HepG2 (cell line): ENCODE measurements around the gene AK9. TPM values are rescaled to one million over a fixed set of nuclear protein-coding genes. Genes with fewer than 3 reads are reported as not detected.

Experiments
- ATAC-seq: fragments of 200-7000 bp; cut with Tn5 transposase; 3 replicates; pipeline ENCODE4 v1.9.1; 2020; ENCODE audit warnings: mild to moderate bottlenecking, moderate library complexity
- BruUV-seq: library from RNA; stranded (reverse); fragments of 400-500 nt; replicated peaks from 2 replicates; lab custom pipeline; 2021; lab: Mats Ljungman, UMichigan
- CTCF ChIA-PET: fragments of 300-600 bp; formaldehyde crosslinking; extraction: SDS; loops from one replicate; lab custom pipeline; 2021; ENCODE audit warnings: low total read pairs, inconsistent platforms, low intra/inter-chr PET ratio; lab: Yijun Ruan, JAX
- POLR2A ChIA-PET: fragments of 350-600 bp; sonication (Branson Sonifier 250); formaldehyde crosslinking; loops from one replicate; lab custom pipeline; 2020; ENCODE audit warnings: antibody characterized with exemption, inconsistent platforms; lab: Yijun Ruan, JAX
- DNase-seq: peaks from one replicate; pipeline ENCODE4 v3.0.0-alpha.2; 2015; ENCODE audit warnings: low spot score
- FAIRE-seq: peaks from 3 replicates; lab custom pipeline; 2011; peaks lifted over from hg19 to GRCh38; lab: Jason Lieb, UNC
- H2AFZ ChIP-seq: one replicate; pipeline ENCODE4 v1.6.1; 2011; ENCODE audit warnings: low read length, inconsistent platforms
- H3K27ac ChIP-seq: fragments of 300-600 bp; 3 replicates; pipeline ENCODE4 v1.8.0; 2011; ENCODE audit warnings: mixed run types, mild to moderate bottlenecking, mixed read lengths, low read length, inconsistent platforms; ENCODE audit not compliant: insufficient read depth; ENCODE audit errors: extremely low read length
- H3K27me3 ChIP-seq, 2 experiments: fragments of 200-600 bp in 1 of 2; 2 replicates in 1 of 2; 3 replicates in 1 of 2; pipeline versions ENCODE4 v1.6.0 to v1.8.0; 2011; ENCODE audit warnings: low read length in 2 of 2, mild to moderate bottlenecking in 2 of 2, moderate library complexity in 2 of 2, inconsistent platforms in 1 of 2; ENCODE audit not compliant: insufficient read depth in 2 of 2, control insufficient read depth in 1 of 2
- H3K36me3 ChIP-seq, 2 experiments: fragments of 200-600 bp in 1 of 2; replicated peaks in 1 of 2; 2 replicates in 1 of 2; 3 replicates in 1 of 2; pipeline versions ENCODE4 v1.5.1 to v1.8.0; 2011; ENCODE audit warnings: low read length in 2 of 2, inconsistent platforms in 1 of 2; ENCODE audit not compliant: insufficient read depth in 2 of 2, control insufficient read depth in 1 of 2
- H3K4me1 ChIP-seq: 2 replicates; pipeline ENCODE4 v1.5.1; 2012; ENCODE audit warnings: low read length, inconsistent platforms; ENCODE audit not compliant: insufficient read depth
- H3K4me2 ChIP-seq: 2 replicates; pipeline ENCODE4 v1.6.0; 2011; ENCODE audit warnings: low read depth, low read length, inconsistent platforms
- H3K4me3 ChIP-seq, 3 experiments: fragments of 200-600 bp in 1 of 3; sonication (generic), shearing (Covaris generic) in 1 of 3; replicated peaks in 1 of 3; 2 replicates each; pipeline ENCODE4 v1.5.1; 2011 to 2016; ENCODE audit warnings: low read length in 3 of 3, inconsistent platforms in 2 of 3, low read depth in 2 of 3, mild to moderate bottlenecking in 2 of 3, control low read depth in 1 of 3, mixed read lengths in 1 of 3; ENCODE audit not compliant: insufficient read depth in 1 of 3
- H3K79me2 ChIP-seq: one replicate; pipeline ENCODE4 v1.6.1; 2011; ENCODE audit warnings: low read length, inconsistent platforms; ENCODE audit not compliant: insufficient read depth
- H3K9ac ChIP-seq: 2 replicates; pipeline ENCODE4 v1.6.0; 2011; ENCODE audit warnings: mild to moderate bottlenecking, low read depth, low read length, inconsistent platforms; ENCODE audit not compliant: insufficient read depth
- H3K9me3 ChIP-seq: 2 replicates; pipeline ENCODE4 v1.5.1; 2012; ENCODE audit warnings: mild to moderate bottlenecking, low read length
- H4K20me1 ChIP-seq: 2 replicates; pipeline ENCODE4 v1.6.0; 2011; ENCODE audit warnings: inconsistent platforms, mild to moderate bottlenecking, low read length, moderate library complexity; ENCODE audit not compliant: insufficient read depth
- MAFK ChIP-seq, 2 experiments: IDR thresholded peaks in 1 of 2; conservative IDR thresholded peaks in 1 of 2; 2 replicates each; pipeline ENCODE4 v1.6.1; 2011; ENCODE audit warnings: improper control_type of control experiment in 2 of 2, low read length in 2 of 2
- RFX1 ChIP-seq: fragments of 450-650 bp; IDR thresholded peaks from 2 replicates; pipeline ENCODE4 v1.6.1; 2017
- WGBS: methylation state at CpG from one replicate; pipeline ENCODE4 v1.1.6; 2017; ENCODE audit warnings: low lambda C conversion rate; 5-methylcytosine and 5-hydroxymethylcytosine counted together
- in situ Hi-C: cut with HindIII; loops from 2 replicates; pipeline ENCODE4 v1.10.0; 2017; ENCODE audit warnings: low pct_unique_long_range_greater_than_20kb; ENCODE audit not compliant: extremely low pct_ligation_motif_present
- intact Hi-C: fragments of 100-400 bp; cut with micrococcal nuclease; formaldehyde crosslinking; loops from one replicate; pipeline ENCODE4 v1.10.0; 2022; ENCODE audit not compliant: unreplicated experiment
- polyA plus RNA-seq, 8 experiments: library from polyadenylated mRNA; depleted of rRNA in 3 of 8; stranded (reverse) in 7 of 8; unstranded in 1 of 8; fragments of >200 nt; fragmentation: Illumina TruSeq in 4 of 8; extraction: Trizol in 4 of 8; gene quantifications; 2 replicates each; pipeline versions ENCODE4 v1.2.1 to v1.2.3, GENCODE V29; 2011 to 2016; ENCODE audit warnings: low read depth in 4 of 8, missing spikeins in 1 of 8, mixed read lengths in 1 of 8; ENCODE audit not compliant: insufficient read depth in 1 of 8
- total RNA-seq, 5 experiments: library from RNA; depleted of rRNA; stranded (reverse); fragments of >200 nt; fragmentation: Illumina TruSeq; extraction: Trizol; gene quantifications; 2 replicates each; pipeline ENCODE4 v1.2.3, GENCODE V29; 2016; ENCODE audit warnings: low read depth in 1 of 5

Gene AK9
- total and polyA plus RNA-seq, 2 of the 13 experiments (the other 11 are each of a cell fraction or from before 2014, with no cell fraction given): 3.2 to 4.8 TPM

DNA sequence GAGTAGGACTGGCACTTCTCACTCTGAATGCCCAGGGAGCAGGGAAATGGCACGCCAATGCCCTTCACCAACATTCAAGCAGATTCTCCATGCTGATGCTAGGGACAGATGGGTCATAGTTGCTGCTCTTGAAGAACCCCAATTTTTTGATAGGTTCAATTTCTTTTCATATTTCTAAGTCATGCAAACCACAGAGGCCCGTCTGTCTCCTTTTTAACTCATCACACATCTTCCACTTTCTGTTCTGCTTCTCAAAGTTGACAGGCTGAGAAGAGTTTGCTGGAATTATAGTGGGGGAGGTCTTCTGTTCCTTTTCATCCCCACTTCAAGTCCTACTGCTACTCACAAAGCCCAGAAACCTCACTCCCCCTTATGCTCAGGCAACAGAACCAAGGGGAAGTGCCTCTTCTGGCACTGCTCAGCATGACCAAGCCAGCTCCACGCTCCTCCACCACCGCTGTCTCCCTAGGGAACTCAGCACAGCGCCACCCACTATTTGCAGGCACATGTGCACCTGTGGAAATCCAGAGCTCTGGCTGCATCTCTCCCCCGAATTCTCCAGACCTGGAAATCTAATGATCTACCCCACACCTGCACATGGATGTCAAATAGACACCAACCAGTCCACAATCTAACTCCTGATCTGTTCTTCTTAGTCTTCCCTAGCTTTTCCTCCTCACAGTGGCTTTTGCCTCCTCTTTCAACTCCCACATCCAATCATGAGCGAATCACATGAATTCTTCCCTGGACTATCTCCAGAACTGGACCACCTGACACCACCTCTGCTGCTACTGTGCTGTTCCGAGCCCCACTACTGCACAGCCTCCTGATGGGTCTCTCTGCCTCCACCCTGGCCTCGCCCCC is 218.6 kb downstream of the AK9 start:
- TF ChIP-seq MAFK (conservative IDR thresholded peaks at IDR 0.05 in 1 of 2, IDR thresholded peaks at IDR 0.05 in 1 of 2; ENCODE audit: low read length in 2 of 2): no peak
- H3K4me1 ChIP-seq: peaks cover 11% of the 10 kb centered on the region
- H3K27ac ChIP-seq: no peak overlapping the region
- no peak overlapping the region for H3K4me2 ChIP-seq
- intact Hi-C loops: no loop called here
- H3K9ac ChIP-seq: no peak overlapping the region
- DNase-seq: no peak
- no peak for ATAC-seq
- in situ Hi-C loops: no loop called here
- FAIRE-seq: no peak
- WGBS: 99% methylated on average over 9 of the region's 9 CpGs
- H4K20me1 ChIP-seq: no peaks in the 10 kb centered on the region
- no peaks in the 10 kb centered on the region for H3K27me3 ChIP-seq
- no peak overlapping the region for H3K4me3 ChIP-seq
- no peaks in the 10 kb centered on the region for H3K9me3 ChIP-seq
- no TSS peak for BruUV-seq
- ChIA-PET CTCF (no interaction called here), POLR2A (no interaction called here)
- no peak overlapping the region for H2AFZ ChIP-seq
- peaks cover 20 to 61% of the 10 kb centered on the region in 2 experiments; a peak in 4 of 5 replicates for H3K36me3 ChIP-seq
- peaks cover 2% of the 10 kb centered on the region for H3K79me2 ChIP-seq

DNA sequence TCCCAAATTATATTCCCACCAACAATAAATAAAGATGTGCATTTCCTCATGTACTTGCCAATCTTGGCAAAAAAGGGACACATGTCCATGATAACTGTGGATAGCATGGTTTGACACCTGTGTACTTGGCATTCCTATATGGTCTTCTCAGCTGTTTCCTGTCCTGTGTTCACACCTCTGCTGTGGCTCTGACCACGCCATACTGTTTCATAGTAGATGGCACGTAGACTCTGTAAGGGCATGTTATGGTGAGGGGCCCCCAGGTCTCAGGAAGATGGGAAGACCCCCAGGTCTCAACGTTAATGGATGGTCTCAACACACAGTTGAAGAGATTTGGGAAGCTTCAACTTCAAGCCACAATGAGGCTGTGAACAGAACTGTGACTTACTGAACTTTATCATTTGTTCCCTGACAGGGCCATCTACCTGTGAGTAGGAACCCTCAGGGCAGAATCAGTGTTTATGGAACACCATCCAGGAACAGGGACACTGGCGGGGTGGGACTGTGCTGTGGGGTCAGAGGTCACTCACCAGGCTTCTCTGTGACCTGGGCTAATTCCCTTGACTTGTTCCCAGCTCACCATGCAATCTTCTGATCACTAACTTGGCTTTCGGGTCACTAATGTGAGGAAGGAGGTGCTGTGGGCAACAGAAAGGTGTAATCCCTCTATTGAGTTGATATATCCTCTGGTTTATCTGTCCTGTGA is 219.7 kb downstream of the AK9 start:
- Histone ChIP-seq H3K4me3 (no peak overlapping the region), H3K27me3 (no peaks in the 10 kb centered on the region), H3K79me2 (no peaks in the 10 kb centered on the region), H2AFZ (no peak overlapping the region), H3K9ac (no peak overlapping the region), H3K36me3 (peaks cover 17 to 64% of the 10 kb centered on the region in 2 experiments; a peak in 4 of 5 replicates), H3K4me2 (no peak overlapping the region), H3K4me1 (no peaks in the 10 kb centered on the region), H3K27ac (no peak overlapping the region), H4K20me1 (no peaks in the 10 kb centered on the region), H3K9me3 (no peaks in the 10 kb centered on the region)
- CTCF ChIA-PET: no interaction called here
- intact Hi-C loops (no loop called here), in situ Hi-C loops (no loop called here)
- no TSS peak for BruUV-seq
- TF ChIP-seq RFX1: no peak
- 89% methylated on average over 5 of the region's 5 CpGs for WGBS
- no peak for DNase-seq
- ATAC-seq: no peak
- no peak for FAIRE-seq
- POLR2A ChIA-PET: interaction anchor here (0.6 kb wide), 1 partner anchor 11 kb away, joined by 3 read pairs; no protein-coding TSS in a partner anchor
